ENCODE measurements around the gene PLEKHH2.
A peak's percentile ranks its signal among the peaks of the same experiment; 100 is the strongest.

Gene PLEKHH2

DNA sequence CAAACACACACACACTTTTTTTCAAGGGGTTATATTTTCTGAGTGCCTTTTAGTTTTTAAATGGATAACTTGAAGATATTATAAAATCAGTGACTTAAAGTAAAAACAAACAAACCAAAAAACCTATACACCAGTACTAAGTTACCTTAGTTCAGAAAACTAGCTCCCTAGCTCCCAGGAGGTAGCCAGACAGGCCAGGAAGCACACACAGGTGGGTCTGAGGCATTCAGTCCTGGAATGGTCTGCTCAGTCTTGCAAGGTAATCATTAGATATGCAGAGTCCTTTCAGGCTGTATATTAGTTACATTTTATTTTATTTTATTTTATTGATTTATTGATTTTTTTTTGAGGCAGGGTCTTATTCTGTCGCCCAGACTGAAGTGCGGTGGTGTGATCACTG lies 126.0 kb downstream of the PLEKHH2 start:
- DNase-seq (ENCODE audit: low spot score): no peak

DNA sequence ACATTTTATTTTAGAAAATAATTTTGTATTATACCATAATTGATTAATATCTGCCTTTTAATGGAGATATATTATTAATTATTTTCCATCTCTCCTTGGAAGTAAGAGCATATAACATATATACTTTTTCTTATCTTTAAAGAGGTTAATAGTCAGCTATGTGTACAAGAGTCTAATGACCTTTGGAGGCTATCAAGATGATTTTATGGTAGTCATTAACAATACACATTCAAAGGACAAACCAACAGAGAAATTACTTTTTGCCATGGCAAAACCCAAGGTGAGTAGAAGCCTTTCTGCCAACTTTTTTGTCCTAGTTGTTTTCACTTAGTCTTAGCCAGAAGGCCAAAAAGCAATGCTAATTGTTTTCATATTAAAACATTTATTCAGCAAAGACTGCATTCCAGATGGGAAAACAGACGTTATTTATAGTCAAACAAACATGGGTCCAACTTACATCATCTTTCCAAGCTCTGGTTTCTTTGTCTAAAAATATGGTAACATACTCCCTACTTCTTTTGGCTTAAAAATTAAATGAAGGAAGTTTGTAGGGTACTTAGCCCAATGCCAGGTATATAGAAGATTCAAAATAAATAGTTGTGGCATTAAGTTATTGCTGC lies 127.1 kb downstream of the PLEKHH2 start:
- DNase-seq (ENCODE audit: low spot score): no peak

DNA sequence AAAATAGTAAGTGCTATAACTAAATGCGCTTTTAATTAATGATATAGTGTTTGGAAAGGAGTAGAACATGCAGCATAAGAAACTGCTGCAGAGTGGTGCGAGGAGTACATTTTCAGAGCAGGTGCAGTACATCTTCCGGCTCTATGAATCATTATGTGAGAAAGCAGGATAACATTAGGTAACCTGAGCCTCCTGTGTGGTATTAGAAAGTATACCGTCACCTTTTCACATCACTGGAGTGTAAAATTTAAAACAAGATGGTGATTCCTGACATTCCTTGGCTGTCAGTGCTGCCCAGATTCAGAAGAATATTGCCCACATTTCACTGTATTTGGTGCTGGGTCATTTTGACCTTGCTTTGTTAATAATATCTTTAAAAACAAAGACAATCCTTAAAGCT lies 128.9 kb downstream of the PLEKHH2 start:
- no peak for DNase-seq (ENCODE audit: low spot score)

DNA sequence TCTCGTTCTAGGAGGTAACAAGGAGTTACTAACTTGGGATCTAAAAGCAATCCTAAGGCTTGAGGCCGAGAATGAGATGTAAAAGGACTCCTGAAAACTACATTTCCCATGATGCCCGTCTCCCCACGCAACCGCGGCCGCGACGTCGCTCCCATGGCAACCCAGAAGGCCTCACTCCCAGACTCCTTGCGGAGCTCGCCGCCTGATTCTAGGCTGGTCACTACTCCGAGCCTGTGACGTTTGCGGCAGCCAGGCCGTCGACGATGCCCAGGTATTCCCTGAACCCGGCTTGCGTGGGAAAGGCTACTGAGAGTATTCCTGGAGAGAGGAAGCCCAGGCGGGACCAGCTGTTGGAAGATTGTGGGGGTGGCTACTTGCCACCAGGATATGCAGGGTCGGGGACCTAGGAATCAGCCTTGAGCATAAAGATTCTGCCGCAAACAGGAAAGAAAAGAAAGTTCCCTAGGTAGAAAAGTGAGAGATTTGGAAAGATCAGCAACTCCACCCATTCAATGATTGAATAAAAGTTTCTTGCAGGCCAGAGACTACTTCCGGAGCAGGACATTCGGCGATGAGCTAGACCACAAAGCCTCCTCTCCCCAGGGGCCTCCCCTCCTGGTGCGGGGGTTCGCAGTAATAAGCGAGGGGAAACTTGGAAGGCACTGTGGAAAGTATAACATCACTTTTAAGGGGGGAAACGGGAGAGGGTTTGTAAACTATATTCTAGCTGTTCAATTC lies 137.0 kb downstream of the PLEKHH2 start, which contains the start of gene DYNC2LI1:
Gene DYNC2LI1, plus strand, starts transcription at position 164 of the 738 bp plus-strand sequence. Its CDS starts 100 bp downstream, at position 264.
- DNase-seq (ENCODE audit: low spot score): peak; percentile 96

DNA sequence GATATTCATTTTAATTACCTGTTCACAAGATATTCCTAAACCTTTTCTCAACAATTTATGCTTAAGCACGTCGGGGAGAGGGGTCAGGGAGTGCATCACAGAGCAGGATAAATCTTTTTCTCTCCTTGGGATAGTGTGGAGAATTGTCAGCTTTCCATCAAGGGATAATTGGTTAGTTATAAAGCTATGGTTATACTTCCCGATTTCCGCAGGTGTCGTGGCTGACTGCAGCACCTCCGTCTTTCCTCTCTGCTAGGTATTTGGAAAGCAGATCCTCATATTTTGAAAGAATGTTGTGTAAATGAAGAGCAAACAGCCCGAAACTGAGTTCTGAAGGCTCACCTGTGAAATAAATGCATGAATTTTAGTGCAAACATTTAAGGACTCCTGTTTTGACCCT lies 137.6 kb downstream of the PLEKHH2 start:
- DNase-seq (ENCODE audit: low spot score): no peak

DNA sequence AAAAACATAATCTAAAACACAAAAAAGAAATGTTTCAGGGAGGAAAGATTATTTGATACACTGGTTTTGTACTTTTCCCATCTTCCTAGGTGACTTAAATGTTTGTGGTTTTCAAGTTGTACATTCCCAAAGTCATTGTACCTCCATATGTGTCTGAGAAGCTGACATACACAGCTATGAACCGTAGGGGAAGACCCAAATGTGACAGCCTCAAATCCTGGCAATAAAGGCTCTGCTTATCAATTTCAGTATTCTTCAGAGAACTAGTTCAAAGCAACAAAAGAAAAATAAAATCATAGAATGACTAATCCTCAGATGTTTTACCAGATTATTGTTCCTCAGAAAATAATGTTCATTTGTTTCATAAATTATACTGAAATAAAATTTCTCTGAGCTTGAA lies 139.3 kb downstream of the PLEKHH2 start:
- DNase-seq (ENCODE audit: low spot score): no peak

DNA sequence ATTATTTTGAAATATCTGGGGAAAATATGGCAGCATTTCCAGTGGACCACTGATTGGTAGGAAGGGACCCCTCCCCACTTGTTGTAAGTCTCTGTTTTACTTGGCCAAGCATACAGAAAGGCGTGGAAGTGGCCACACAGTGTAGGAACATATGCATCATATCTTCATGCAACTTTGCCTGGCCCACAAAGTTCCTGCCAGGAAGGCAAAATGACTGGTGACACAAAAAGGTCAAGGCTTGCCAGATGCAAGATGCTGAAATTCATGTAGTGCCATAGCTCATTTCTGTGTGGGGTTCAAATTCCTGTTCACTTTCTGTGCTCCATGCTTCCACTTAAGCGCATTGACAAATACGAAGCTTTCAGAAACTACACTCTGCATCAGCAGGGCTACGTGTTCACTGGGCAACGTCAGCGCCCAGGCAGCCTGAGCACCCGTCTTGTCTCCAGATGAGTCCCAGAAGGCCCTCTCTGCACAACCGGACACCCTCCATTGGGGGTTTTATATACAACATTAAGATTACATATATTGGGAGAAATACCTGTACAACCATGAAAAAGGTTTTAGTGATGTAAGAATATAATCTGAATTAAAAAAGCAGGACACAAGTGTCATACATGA lies 140.4 kb downstream of the PLEKHH2 start:
- no peak for DNase-seq (ENCODE audit: low spot score)

DNA sequence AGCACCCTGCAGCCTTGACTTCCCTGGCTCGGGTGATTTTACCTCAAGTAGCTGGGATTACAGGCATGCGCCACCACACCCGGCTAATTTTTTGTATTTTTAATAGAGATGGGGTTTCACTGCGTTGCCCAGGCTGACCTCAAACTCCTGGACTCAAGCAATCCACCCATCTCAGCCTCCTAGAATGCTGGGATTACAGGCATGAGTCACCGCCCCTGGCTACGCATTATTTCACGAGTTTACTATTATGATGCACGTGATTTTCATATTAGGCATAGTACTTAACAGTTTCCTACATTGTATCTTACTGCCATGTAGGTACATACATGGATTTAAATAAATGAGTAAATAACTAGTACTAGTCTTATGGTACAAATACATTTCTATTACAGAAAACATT lies 141.2 kb downstream of the PLEKHH2 start:
- no peak for DNase-seq (ENCODE audit: low spot score)

DNA sequence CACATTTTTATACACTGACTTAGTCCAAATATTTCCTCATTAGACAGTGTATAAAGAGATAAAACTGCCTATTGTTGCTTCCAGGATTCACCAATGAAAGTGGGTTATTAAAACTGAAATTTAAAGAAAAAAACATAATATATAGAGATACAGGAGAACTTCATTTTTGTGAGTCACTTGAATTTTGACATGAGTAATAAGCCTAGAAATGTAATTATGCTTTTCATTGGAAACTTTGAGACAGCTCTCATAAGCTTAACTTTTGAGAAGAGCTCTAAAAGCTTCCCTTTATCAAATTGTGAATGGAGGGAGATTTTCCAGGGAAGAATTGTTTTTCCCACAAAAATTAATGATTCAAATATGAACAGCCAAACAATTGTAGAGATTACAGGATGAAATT lies 150.8 kb downstream of the PLEKHH2 start:
- DNase-seq (ENCODE audit: low spot score): no peak

DNA sequence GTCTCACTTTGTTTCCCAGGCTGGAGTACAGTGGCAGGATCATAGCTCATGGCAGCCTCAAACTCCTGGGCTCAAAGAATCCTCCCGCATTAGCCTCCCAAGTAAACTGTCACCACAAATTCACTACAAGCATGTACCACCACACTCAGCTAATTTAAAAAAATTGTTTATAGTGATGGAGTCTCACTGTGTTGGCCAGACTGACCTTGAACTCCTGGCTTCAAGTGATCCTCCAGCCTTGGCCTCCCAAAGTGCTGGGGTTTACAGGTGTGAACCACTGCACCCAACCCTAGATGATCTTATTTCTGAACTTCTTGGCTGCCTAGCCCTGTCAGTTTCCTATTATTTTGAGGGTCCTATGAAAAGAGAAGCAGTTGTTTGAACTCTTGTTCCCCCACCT lies 151.6 kb downstream of the PLEKHH2 start:
- no peak for DNase-seq (ENCODE audit: low spot score)

DNA sequence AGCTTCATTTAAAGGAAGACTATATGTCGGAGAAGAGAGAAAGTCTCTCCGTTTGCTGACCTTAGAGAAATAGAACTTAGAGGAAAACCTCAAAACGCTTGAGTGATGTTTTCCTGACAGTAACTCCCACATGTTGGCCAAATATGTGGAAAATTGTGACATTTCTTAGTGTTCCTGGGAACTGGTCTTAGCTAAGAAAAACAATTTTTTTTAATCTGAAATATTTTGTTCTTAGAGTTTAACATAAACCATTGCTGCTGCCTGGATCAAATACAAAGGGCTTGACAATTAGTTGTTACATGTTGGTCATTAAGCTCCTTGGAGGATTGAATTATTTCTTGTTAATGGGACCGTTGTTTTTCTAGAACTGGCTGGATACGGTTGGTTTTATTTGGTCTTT lies 153.1 kb downstream of the PLEKHH2 start:
- DNase-seq (ENCODE audit: low spot score): no peak

DNA sequence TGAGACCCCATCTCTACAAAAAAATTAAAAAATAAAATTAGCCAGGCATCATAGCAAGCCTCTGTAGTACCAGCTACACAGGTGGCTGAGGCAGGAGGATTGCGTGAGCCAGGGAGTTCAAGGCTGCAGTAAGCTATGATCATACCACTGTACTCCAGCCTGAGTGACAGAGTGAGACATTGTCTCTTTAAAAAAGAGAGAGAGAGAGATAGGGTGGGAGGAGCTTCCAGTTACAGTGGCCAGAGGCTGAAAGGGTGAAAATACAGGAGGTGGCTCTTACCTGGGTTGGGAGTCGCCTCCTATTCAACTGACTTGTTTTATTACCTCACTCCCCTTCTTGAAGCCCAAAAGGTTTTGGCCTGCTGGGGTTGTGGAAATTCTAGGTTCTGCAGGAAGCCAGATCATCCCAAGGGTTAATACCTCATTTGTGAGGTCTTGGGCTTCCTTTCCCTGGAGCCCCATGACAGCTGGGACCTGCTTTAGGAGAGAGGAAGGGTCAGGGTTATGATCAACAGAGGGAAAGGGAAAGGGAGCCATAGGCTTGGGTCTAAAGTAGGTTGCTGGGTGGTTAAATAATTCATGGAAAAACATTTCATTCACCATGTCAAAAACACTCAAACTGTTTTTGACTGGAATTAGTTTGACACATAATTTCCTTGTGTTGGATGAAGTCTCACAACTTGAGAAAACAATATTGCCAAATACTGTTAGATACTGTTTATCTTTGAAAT lies 154.1 kb downstream of the PLEKHH2 start:
- DNase-seq (ENCODE audit: low spot score): no peak

DNA sequence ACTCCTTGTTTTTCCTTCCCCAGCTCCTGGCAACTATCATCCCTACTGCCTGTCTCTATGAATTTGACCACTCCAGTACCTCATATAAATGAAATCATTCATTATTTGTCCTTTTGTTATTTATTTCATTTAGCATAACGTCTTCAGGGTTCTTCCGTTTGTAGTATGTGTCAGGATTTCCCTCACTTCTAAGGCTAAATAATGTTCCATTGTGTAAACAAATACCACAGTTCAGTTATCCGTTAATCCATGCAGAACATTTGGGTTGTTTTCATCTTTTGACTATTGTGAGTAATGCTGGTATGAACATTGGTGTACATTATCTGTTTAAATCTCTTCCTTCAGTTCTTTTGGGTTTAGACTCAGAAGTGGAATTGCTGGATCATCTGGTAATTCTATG lies 155.6 kb downstream of the PLEKHH2 start:
- no peak for DNase-seq (ENCODE audit: low spot score)

DNA sequence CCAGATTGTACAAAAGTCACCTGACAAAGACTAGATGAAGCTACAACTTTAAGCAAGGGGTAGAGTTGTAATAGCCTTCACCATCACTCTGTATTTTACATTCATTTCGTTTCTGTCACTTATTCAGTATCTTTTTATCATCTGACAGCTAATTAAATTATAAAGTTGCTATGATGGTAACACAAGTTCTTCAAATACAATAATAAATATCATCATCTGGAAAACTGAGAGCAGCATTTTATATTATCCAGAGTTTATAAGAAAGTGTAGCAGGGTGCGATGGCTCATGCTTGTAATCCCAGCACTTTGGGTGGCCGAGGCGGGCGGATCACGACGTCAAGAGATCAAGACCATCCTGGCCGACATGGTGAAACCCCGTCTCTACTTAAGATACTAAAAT lies 157.9 kb downstream of the PLEKHH2 start:
- DNase-seq (ENCODE audit: low spot score): no peak

DNA sequence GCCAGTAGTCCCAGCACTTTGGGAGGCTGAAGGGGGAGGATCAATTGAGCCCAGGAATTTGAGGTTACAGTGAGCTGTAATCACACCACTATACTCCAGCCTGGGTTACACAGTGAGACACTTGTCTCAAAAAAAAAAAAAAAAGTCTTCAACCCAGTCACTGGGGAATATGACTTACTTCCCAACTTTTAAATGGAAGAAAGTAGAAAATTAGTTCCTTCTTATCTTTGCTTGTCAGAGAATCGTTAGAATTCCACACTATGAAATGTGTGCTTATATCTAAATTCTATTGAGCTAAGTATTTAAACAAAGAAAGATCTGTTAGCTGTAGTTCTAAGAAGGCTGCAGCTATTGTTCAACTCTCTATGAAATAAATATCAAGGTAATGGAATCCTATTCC lies 159.1 kb downstream of the PLEKHH2 start:
- DNase-seq (ENCODE audit: low spot score): no peak

DNA sequence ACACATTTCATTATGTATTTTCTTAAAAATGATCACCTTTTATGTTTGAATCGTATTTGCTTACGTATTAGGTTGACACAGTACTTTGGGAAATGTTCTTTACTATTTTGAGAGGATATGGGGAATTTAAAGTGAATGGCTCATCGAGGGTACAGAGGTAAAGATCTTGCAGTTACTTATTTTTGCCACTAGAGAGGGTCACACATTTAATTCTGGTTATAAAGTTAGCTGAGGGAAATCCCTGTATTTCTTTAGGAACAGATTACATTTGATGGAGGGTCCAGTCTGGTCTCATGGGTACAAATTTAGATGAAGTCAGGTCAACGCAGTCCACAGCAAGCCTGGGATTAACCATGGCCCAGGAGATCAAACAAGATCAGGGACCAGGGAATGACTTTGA lies 161.2 kb downstream of the PLEKHH2 start:
- DNase-seq (ENCODE audit: low spot score): no peak

DNA sequence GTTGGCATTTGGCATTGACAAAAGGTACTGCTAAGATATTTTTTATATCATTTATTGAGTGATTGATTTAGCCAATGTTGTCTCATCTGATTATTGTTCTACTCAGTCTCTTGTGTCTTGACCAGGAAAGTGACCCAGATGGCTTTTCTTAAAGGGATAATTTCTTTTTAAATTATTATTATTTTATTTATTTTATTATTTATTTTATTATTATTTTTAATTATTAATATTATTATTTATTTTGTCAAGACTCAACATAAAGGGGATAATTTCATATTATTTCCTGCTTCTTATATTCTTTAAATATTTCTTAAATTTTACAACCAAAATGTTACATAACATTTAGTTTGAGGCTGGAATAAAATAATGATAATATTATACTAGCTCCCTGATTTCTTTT lies 163.8 kb downstream of the PLEKHH2 start:
- no peak for DNase-seq (ENCODE audit: low spot score)

DNA sequence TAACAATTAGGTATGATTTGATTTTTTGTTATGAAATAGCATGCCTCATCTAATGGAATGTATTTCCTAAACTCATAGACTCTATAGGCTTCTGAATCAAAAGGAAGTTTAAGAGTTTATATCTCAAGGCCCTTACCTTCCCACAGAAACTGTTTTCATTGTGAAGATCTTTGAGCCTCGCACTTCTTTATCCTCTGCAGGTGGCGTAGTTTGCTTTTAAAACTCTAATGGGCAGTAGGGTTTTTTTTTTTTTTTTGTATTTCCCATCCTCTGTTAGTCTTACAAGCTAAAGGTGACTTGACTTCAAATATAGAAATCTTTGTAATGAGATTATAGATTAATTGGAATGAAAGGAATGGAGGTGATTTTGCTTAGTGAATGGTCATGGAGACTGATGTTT lies 165.1 kb downstream of the PLEKHH2 start:
- DNase-seq (ENCODE audit: low spot score): no peak

DNA sequence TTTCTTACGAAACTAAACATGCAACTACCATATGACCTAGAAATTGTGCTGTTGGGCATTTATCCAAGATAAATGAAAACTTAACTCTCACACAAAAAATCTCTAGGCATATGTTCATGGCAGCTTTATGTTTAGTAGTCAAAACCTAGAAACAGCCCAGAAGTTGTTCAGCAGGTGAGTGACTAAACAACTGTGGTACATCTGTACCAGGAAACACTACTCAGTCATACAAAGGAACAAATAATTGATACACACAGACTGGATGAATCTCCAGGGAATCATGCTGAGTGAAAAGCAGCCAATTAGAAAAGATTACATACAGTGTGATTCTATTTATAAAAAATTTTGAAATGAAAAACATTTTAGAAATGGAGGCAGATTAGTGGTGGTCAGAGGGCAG lies 166.1 kb downstream of the PLEKHH2 start:
- no peak for DNase-seq (ENCODE audit: low spot score)

DNA sequence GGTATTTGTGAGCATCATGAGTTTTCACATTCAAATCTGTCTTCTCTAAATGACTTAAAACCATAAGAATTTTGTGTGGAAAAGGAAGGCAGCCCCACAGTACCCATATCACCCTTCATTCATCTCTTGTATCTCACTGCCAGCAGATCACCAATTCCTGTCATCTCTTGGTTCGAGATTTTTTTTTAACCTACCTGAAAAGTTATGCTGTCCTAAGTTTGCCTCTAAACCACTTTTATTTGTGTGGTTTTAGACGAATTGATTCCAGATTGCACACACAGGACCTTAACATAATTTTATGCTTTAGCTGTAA lies 169.6 kb downstream of the PLEKHH2 start:
- no peak for DNase-seq (ENCODE audit: low spot score)

DNA sequence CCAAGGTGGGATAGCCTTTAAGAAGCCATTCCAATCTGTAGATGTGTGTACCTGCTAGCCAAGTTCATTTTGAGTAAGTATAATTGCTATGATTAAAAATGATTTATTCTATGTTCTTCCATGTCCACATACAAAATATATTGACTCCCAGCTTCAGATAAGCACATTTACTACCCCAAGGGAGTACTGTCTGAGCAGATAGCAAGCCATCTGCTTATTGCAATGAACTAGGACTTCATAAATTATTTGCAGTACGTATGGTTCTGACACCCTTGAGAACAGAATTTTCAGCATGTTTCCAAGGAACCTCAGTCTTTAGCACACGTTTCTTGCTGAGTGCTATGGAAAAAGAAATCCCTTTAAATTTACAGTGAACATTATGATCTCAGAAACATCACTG lies 173.4 kb downstream of the PLEKHH2 start:
- DNase-seq (ENCODE audit: low spot score): no peak

DNA sequence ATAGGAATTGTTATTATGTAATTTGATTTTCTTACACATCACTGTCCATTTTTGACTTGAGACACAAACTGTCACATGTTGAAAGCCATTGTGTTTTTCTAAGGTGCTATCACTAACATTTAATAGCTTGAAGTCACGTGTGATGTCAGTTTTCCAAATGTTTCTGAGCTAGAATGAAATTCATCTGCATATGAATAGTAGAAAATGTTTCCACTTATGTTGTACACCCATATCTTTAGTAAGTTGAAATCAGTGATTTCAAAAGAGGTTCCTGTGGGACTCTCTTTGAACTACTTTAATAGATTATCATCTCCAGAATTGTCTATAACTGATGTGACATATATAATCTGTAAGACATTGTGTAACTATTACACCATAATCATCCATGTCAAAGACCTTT lies 173.8 kb downstream of the PLEKHH2 start:
- no peak for DNase-seq (ENCODE audit: low spot score)

DNA sequence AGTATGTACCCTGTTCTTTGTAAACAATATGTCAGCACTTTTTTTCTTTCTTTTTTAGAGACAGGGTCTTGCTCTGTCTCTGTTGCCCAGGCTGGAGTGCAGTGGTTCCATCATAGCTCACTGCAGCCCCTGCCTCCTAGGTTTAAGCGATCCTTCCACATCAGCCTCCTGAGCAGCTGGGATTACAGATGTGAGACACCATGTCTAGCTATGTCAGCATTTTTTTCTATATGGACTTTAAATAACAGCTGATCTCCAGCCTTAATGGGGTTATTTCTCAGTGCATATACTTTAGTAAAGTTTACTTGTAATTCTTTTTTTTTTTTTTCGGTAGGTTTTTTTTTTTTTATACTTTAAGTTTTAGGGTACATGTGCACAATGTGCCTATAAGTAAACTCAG lies 174.9 kb downstream of the PLEKHH2 start:
- DNase-seq (ENCODE audit: low spot score): no peak

Data from cerebellar cortex (tissue), 1 donor.